Measurements from ENCODE around the gene CATSPER1.

The CATSPER1 gene

DNA sequence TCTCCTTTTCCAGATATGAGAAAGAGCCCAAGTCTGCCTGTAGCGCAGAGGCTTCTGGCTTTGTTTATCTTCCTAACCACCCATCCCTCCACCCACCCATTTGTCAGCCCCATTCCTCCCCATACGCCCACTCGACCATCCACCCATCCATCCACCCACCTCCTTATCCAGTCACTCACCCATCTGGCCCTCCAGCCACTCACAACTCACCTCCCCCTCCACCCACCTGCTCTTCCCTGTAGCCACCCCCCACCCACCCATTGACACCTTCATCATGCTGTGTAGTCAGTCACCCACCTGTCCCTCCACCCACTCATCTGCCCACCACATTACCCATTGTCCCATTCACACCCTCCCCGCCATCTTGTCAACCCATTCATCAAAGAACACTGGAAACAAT lies 9.0 kb downstream of the CATSPER1 start:
- DNase-seq (ENCODE audit: extremely low spot score): no peak
- ChIA-PET CTCF (no interaction called here), POLR2A (no interaction called here)
- TF ChIP-seq, protein P1, sequence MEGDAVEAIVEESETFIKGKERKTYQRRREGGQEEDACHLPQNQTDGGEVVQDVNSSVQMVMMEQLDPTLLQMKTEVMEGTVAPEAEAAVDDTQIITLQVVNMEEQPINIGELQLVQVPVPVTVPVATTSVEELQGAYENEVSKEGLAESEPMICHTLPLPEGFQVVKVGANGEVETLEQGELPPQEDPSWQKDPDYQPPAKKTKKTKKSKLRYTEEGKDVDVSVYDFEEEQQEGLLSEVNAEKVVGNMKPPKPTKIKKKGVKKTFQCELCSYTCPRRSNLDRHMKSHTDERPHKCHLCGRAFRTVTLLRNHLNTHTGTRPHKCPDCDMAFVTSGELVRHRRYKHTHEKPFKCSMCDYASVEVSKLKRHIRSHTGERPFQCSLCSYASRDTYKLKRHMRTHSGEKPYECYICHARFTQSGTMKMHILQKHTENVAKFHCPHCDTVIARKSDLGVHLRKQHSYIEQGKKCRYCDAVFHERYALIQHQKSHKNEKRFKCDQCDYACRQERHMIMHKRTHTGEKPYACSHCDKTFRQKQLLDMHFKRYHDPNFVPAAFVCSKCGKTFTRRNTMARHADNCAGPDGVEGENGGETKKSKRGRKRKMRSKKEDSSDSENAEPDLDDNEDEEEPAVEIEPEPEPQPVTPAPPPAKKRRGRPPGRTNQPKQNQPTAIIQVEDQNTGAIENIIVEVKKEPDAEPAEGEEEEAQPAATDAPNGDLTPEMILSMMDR (IDR thresholded peaks at IDR 0.05; ENCODE audit: control extremely low read depth, extremely low read depth, low read depth, missing control alignments): no peak

DNA sequence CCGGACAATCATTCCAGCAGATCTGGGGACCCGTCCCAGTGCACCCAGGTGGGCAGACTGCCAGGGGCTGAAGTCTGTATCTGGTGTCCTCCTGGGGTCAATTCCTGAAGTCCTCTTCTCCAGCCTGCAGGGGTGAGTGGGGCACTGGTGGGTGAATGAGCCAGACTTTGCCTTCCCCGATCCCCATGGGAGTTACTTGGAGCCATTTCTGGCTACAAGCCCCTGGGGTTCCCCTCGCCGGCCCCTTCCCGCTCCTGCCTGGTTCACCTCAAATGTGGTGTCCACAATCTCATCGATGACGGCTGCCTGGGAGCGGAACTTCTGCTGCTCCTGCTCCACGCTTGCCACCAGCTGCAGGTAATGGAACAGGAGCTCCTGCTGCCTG lies 9.5 kb downstream of the CATSPER1 start:
- ChIA-PET CTCF (interaction anchor here (0.8 to 1.3 kb wide), 2 partner anchors 28 to 133 kb away, joined by 4 read pairs; no protein-coding TSS in a partner anchor), POLR2A (no interaction called here)
- DNase-seq (ENCODE audit: extremely low spot score): no peak
- TF ChIP-seq, protein P1 (IDR thresholded peaks at IDR 0.05; ENCODE audit: control extremely low read depth, extremely low read depth, low read depth, missing control alignments): no peak

DNA sequence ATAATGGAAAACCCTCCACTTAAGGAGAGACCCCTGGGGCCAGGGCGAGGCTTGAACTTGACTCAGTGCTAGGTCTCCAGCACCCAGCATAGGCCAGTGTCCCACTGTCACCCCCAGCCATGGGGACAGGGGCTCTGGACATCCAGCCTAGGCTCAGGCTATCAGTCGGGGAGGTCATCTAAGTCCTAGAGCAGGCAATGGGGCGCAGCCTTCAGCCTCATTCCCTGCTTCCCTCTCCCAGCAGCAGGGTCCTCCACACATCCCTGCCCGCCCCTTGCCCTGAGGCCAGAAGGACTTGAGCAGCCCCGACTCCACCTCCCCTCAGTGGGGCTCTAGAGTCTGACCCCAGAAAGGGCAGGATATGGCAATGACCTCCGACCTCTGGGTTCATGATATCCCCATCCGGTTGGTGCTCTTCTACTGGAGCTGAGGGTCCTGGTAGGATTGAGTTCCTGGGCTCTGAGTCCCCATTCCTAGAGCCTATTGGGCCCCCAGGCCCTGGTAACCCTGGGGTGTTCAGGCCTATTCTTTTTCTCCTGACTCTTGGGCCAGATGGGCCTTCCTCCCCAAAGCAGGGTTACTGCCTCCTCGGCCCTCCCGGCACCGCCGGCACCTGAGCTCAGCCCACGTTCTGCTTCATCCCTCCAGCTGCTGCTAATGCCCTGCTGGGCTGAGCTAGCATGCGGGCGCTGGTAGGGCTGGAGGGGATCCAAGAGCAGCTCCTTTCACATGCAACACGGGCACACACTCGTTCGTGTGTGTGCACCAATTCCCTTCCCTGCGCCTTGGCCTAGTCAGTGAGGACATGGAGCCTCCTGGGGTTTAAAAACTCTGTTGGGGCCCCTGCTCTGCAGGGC lies 10.1 kb downstream of the CATSPER1 start:
- POLR2A ChIA-PET: interaction anchor here (1.1 kb wide), 1 partner anchor 11 kb away, joined by 3 read pairs; no protein-coding TSS in a partner anchor
- TF ChIP-seq, protein P1 (IDR thresholded peaks at IDR 0.05; ENCODE audit: control extremely low read depth, extremely low read depth, low read depth, missing control alignments): no peak
- no peak for DNase-seq (ENCODE audit: extremely low spot score)
- CTCF ChIA-PET: interaction anchor here (0.8 to 1.3 kb wide), 3 partner anchors 12 to 132 kb away, joined by 4 read pairs; no protein-coding TSS in a partner anchor

GRCh38 chr11:66015454-66015881 lies 10.8 kb downstream of the CATSPER1 start:
- ChIA-PET POLR2A (interaction anchor here (1.1 kb wide), 1 partner anchor 10 kb away, joined by 3 read pairs; no protein-coding TSS in a partner anchor), CTCF (interaction anchor here (1.3 kb wide), 2 partner anchors 13 to 29 kb away, joined by 4 read pairs; no protein-coding TSS in a partner anchor)
- TF ChIP-seq, protein P1 (IDR thresholded peaks at IDR 0.05; ENCODE audit: control extremely low read depth, extremely low read depth, low read depth, missing control alignments): no peak
- no peak for DNase-seq (ENCODE audit: extremely low spot score)

GRCh38 chr11:66014804-66015453 lies 11.3 kb downstream of the CATSPER1 start:
- no peak for DNase-seq (ENCODE audit: extremely low spot score)
- POLR2A ChIA-PET: interaction anchor here (1.1 kb wide), 1 partner anchor 10 kb away, joined by 3 read pairs; no protein-coding TSS in a partner anchor
- CTCF ChIA-PET: interaction anchor here (1.3 kb wide), 1 partner anchor 13 kb away, joined by 4 read pairs; no protein-coding TSS in a partner anchor
- TF ChIP-seq, protein P1 (IDR thresholded peaks at IDR 0.05; ENCODE audit: control extremely low read depth, extremely low read depth, low read depth, missing control alignments): no peak

DNA sequence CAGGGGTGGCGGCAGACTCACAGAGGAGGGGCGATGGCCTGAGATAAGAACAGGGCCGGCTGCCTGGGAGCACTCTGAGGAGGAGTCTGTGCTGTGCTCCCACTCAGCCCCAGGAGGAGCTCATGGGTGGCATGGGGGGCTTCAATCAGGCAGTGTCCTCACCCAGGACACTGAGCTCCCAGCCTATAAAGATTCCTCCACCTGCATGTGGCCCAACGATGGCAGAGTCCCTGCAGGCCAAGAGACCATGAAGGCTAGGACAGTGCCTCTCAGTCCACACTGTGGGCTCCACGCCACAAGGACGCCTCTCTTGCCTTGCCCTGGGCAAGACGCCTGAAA lies 12.5 kb downstream of the CATSPER1 start:
- POLR2A ChIA-PET: no interaction called here

More for the DNA sequence above, 12.5 kb downstream of the CATSPER1 start:
- CTCF ChIA-PET: interaction anchor here (1.2 to 8.3 kb wide), 3 partner anchors 9 to 16 kb away, joined by 3 to 67 read pairs (median 3); partner anchors contain the start of genes BANF1 and EIF1AD
- no peak for DNase-seq (ENCODE audit: extremely low spot score)
- TF ChIP-seq, protein P1 (IDR thresholded peaks at IDR 0.05; ENCODE audit: control extremely low read depth, extremely low read depth, low read depth, missing control alignments): no peak

Measured in GM10248 (cell line).